H1 (cell line): ENCODE measurements around the gene DHRS7B. TPM values are rescaled to one million over a fixed set of nuclear protein-coding genes. Genes with fewer than 3 reads are reported as not detected.
A peak's percentile ranks its signal among the peaks of the same experiment; 100 is the strongest.

ENCODE experiments used
- CTCF ChIA-PET: fragments of 300-600 bp; sonication (Branson Sonifier 250); formaldehyde crosslinking; loops from one replicate; lab custom pipeline; 2021; ENCODE audit not compliant: partially characterized antibody; lab: Charles Lee
- POLR2A ChIA-PET: fragments of 300-600 bp; sonication (Branson Sonifier 250); formaldehyde crosslinking; loops from one replicate; lab custom pipeline; 2021; ENCODE audit warnings: inconsistent platforms; ENCODE audit not compliant: partially characterized antibody; lab: Charles Lee
- DNase-seq, 2 experiments: peaks; one replicate each; pipeline versions ENCODE4 v3.0.0 to v3.0.0-alpha.2; 2010 to 2022; ENCODE audit warnings: low spot score in 2 of 2, low read depth in 1 of 2, mixed read lengths in 1 of 2
- FAIRE-seq: peaks from 2 replicates; lab custom pipeline; 2011; peaks lifted over from hg19 to GRCh38; lab: Jason Lieb, UNC
- H2AFZ ChIP-seq: 2 replicates; pipeline ENCODE4 v1.8.1; 2012; ENCODE audit warnings: low read length, inconsistent platforms
- H2AK5ac ChIP-seq: 2 replicates; pipeline ENCODE4 v1.6.1; 2013; ENCODE audit warnings: low read depth, low read length
- H2BK120ac ChIP-seq: replicated peaks from 2 replicates; pipeline ENCODE3; 2013; ENCODE audit warnings: low read depth, low read length, inconsistent platforms
- H2BK12ac ChIP-seq: 2 replicates; pipeline ENCODE4 v1.6.1; 2013; ENCODE audit warnings: low read depth, low read length
- H2BK15ac ChIP-seq: 2 replicates; pipeline ENCODE4 v1.6.1; 2013; ENCODE audit warnings: low read length
- H2BK20ac ChIP-seq: 2 replicates; pipeline ENCODE4 v1.6.1; 2013; ENCODE audit warnings: low read length
- H2BK5ac ChIP-seq: 2 replicates; pipeline ENCODE4 v1.6.1; 2013; ENCODE audit warnings: low read depth, low read length
- H3K14ac ChIP-seq: 2 replicates; pipeline ENCODE4 v1.6.1; 2013; ENCODE audit warnings: inconsistent platforms; ENCODE audit not compliant: insufficient read length
- H3K18ac ChIP-seq: 2 replicates; pipeline ENCODE4 v1.6.1; 2013; ENCODE audit warnings: low read length; ENCODE audit errors: extremely low read depth
- H3K23ac ChIP-seq: 2 replicates; pipeline ENCODE4 v1.6.1; 2013; ENCODE audit warnings: inconsistent platforms; ENCODE audit not compliant: insufficient read length
- H3K23me2 ChIP-seq: 2 replicates; pipeline ENCODE4 v1.6.1; 2013; ENCODE audit warnings: low read depth, low read length
- H3K27ac ChIP-seq: 2 replicates; pipeline ENCODE4 v1.6.1; 2011; ENCODE audit warnings: low read depth, low read length, inconsistent platforms
- H3K27me3 ChIP-seq, 4 experiments: replicated peaks in 1 of 4; 1 replicate in 1 of 4; 2 replicates in 3 of 4; pipeline versions ENCODE4 v1.6.1 to v1.8.1; 2011 to 2013; ENCODE audit warnings: low read length in 3 of 4, mild to moderate bottlenecking in 3 of 4, inconsistent platforms in 2 of 4, mixed read lengths in 2 of 4, moderate library complexity in 1 of 4; ENCODE audit not compliant: control insufficient read depth in 3 of 4, insufficient read depth in 3 of 4; ENCODE audit errors: extremely low read depth in 1 of 4
- H3K36me3 ChIP-seq, 4 experiments: 2 replicates each; pipeline versions ENCODE4 v1.6.1 to v1.8.1; 2011 to 2013; ENCODE audit warnings: mild to moderate bottlenecking in 4 of 4, low read length in 3 of 4, moderate library complexity in 2 of 4, control low read depth in 1 of 4, inconsistent platforms in 1 of 4; ENCODE audit not compliant: insufficient read depth in 4 of 4, control insufficient read depth in 2 of 4
- H3K4ac ChIP-seq: replicated peaks from 2 replicates; pipeline ENCODE3; 2013; ENCODE audit warnings: low read length, low read depth, mixed read lengths, inconsistent platforms; ENCODE audit not compliant: insufficient read length
- H3K4me1 ChIP-seq, 4 experiments: replicated peaks in 1 of 4; 1 replicate in 1 of 4; 2 replicates in 3 of 4; pipeline versions ENCODE4 v1.6.1 to v1.8.1; 2011 to 2013; ENCODE audit warnings: low read length in 3 of 4, inconsistent platforms in 2 of 4, mixed read lengths in 1 of 4; ENCODE audit not compliant: insufficient read depth in 4 of 4, control insufficient read depth in 3 of 4
- H3K4me2 ChIP-seq, 2 experiments: 2 replicates each; pipeline versions ENCODE4 v1.6.1 to v1.8.1; 2011 to 2013; ENCODE audit warnings: low read depth in 2 of 2, low read length in 2 of 2, control low read depth in 1 of 2, inconsistent platforms in 1 of 2, mild to moderate bottlenecking in 1 of 2; ENCODE audit not compliant: insufficient read depth in 1 of 2
- H3K4me3 ChIP-seq, 4 experiments: fragments of 200-600, 300-600 bp in 1 of 4; sonication (generic), shearing (Covaris generic), sonication (Bioruptor Twin) in 1 of 4; 2 replicates each; pipeline versions ENCODE4 v1.5.1 to v1.8.1; 2011 to 2016; ENCODE audit warnings: low read length in 4 of 4, low read depth in 3 of 4, control low read depth in 2 of 4, inconsistent platforms in 2 of 4, mild to moderate bottlenecking in 2 of 4, mixed read lengths in 1 of 4, moderate library complexity in 1 of 4; ENCODE audit not compliant: insufficient read depth in 2 of 4; ENCODE audit errors: extremely low read depth in 1 of 4
- H3K56ac ChIP-seq: replicated peaks from 2 replicates; pipeline ENCODE3; 2013; ENCODE audit warnings: low read depth, mild to moderate bottlenecking, mixed read lengths, low read length, inconsistent platforms; ENCODE audit not compliant: insufficient read length
- H3K79me1 ChIP-seq: 2 replicates; pipeline ENCODE4 v1.6.1; 2013; ENCODE audit warnings: low read depth, low read length, control low read depth
- H3K79me2 ChIP-seq, 2 experiments: 2 replicates each; pipeline versions ENCODE4 v1.6.1 to v1.8.1; 2012 to 2013; ENCODE audit warnings: low read length in 2 of 2, mild to moderate bottlenecking in 2 of 2, inconsistent platforms in 1 of 2; ENCODE audit not compliant: insufficient read depth in 2 of 2, control insufficient read depth in 1 of 2
- H3K9ac ChIP-seq, 4 experiments: replicated peaks in 1 of 4; 1 replicate in 1 of 4; 2 replicates in 3 of 4; pipeline versions ENCODE4 v1.6.1 to v1.8.1; 2011 to 2013; ENCODE audit warnings: low read depth in 3 of 4, low read length in 3 of 4, control low read depth in 2 of 4, mild to moderate bottlenecking in 2 of 4, moderate library complexity in 2 of 4, inconsistent platforms in 1 of 4; ENCODE audit errors: extremely low read depth in 1 of 4
- H3K9me3 ChIP-seq, 2 experiments: 2 replicates each; pipeline versions ENCODE4 v1.6.1 to v1.8.1; 2012 to 2013; ENCODE audit warnings: mild to moderate bottlenecking in 2 of 2, moderate library complexity in 2 of 2, control low read depth in 1 of 2, inconsistent platforms in 1 of 2, low read depth in 1 of 2, low read length in 1 of 2, mixed read lengths in 1 of 2; ENCODE audit not compliant: insufficient read depth in 2 of 2
- H4K20me1 ChIP-seq, 2 experiments: replicated peaks in 1 of 2; 2 replicates each; pipeline versions ENCODE3 to v1.8.1; 2011 to 2013; ENCODE audit warnings: inconsistent platforms in 2 of 2, low read length in 2 of 2, mild to moderate bottlenecking in 1 of 2; ENCODE audit not compliant: insufficient read depth in 2 of 2, control insufficient read depth in 1 of 2
- H4K5ac ChIP-seq: 2 replicates; pipeline ENCODE4 v1.6.1; 2013; ENCODE audit warnings: low read length, low read depth, mixed read lengths, inconsistent platforms; ENCODE audit not compliant: insufficient read length
- H4K8ac ChIP-seq: 2 replicates; pipeline ENCODE4 v1.8.0; 2013; ENCODE audit warnings: mild to moderate bottlenecking, moderate library complexity, low read length, inconsistent platforms; ENCODE audit not compliant: insufficient read depth; ENCODE audit errors: extremely low read depth
- H4K91ac ChIP-seq: replicated peaks from 2 replicates; pipeline ENCODE3; 2013; ENCODE audit warnings: low read length, mixed read lengths, inconsistent platforms; ENCODE audit not compliant: insufficient read length
- RFX5 ChIP-seq: IDR thresholded peaks from 2 replicates; pipeline ENCODE4 v1.6.1; 2011; ENCODE audit warnings: low read depth, low read length, improper control_type of control experiment, borderline replicate concordance
- SIN3A ChIP-seq, 2 experiments: IDR thresholded peaks in 1 of 2; conservative IDR thresholded peaks in 1 of 2; 2 replicates each; pipeline ENCODE4 v1.6.1; 2011 to 2012; ENCODE audit warnings: low read length in 2 of 2, improper control_type of control experiment in 1 of 2, low read depth in 1 of 2, mild to moderate bottlenecking in 1 of 2
- WGBS, 2 experiments: shearing (Covaris generic) in 1 of 2; methylation state at CpG; one replicate each; pipeline versions ENCODE4 v1.1.6 to v1.1.7; 2013 to 2015; ENCODE audit warnings: low lambda C conversion rate in 2 of 2, mixed read lengths in 2 of 2, inconsistent platforms in 1 of 2, low coverage in 1 of 2, missing lambda C conversion rate in 1 of 2; ENCODE audit not compliant: insufficient replicate concordance in 2 of 2, insufficient coverage in 1 of 2, insufficient read length in 1 of 2; ENCODE audit errors: extremely low coverage in 1 of 2, missing lambda C conversion rate in 1 of 2; 5-methylcytosine and 5-hydroxymethylcytosine counted together
- polyA plus RNA-seq, 7 experiments: library from polyadenylated mRNA; depleted of rRNA in 3 of 7; stranded (reverse) in 5 of 7; unstranded in 2 of 7; fragments of >200 nt in 5 of 7; fragments of 200-250 nt in 2 of 7; gene quantifications; 1 replicate in 5 of 7; 2 replicates in 1 of 7; 4 replicates in 1 of 7; pipeline versions ENCODE4 v1.2.1 to v1.2.3, GENCODE V29; 2011 to 2013; ENCODE audit warnings: missing spikeins in 2 of 7, mixed read lengths in 2 of 7
- total RNA-seq: library from RNA; stranded (reverse); fragmentation: NEBNext Ultra II Directional; extraction: Animal tissue kit (Norgen Biotek cat#: 25700); gene quantifications from 2 replicates; pipeline ENCODE4 v1.2.1, GENCODE V29; 2021

Gene DHRS7B
- total and polyA plus RNA-seq, 2 of the 8 experiments (the other 6 are each of a cell fraction or from before 2014, with no cell fraction given), result 11.0 to 27.9 TPM

GRCh38 chr17:21214777-21215541 lies 88.2 kb downstream of the DHRS7B start:
- Histone ChIP-seq H4K20me1 (peaks cover 22 to 25% of the 10 kb centered on the region in 2 experiments), H2BK20ac (no peak overlapping the region), H3K9ac (peak overlapping the region in 3 of 4 experiments; percentile 46 to 94 (median 93); a peak in 6 of 7 replicates), H3K23ac (no peak overlapping the region), H3K9me3 (no peaks in the 10 kb centered on the region), H4K8ac (0 out of 2 replicates have a peak overlapping the region, but pooled peaks have one; percentile 99), H2BK12ac (0 out of 2 replicates have a peak overlapping the region, but pooled peaks have one; percentile 6), H4K5ac (peak overlapping the region; percentile 32), H3K18ac (peak overlapping the region; percentile 66), H3K4me1 (peaks cover 0 to 14% (median 5%) of the 10 kb centered on the region in 4 experiments; a peak in 4 of 7 replicates), H3K56ac (peak overlapping the region; percentile 9), H3K4me2 (peak overlapping the region; percentile 89 to 94), H3K27me3 (no peaks in the 10 kb centered on the region), H3K14ac (no peak overlapping the region), H4K91ac (peak overlapping the region; percentile 35), H2AFZ (peak overlapping the region; percentile 1; the same call in 1 of the 2 replicates), H2BK15ac (peak overlapping the region; percentile 76; the same call in 1 of the 2 replicates), H3K36me3 (peaks cover 0 to 14% (median 2%) of the 10 kb centered on the region in 4 experiments; a peak in 3 of 8 replicates), H3K4ac (no peak overlapping the region), H2BK120ac (no peak overlapping the region), H3K27ac (0 out of 2 replicates have a peak overlapping the region, but pooled peaks have one; percentile 97), H3K79me2 (peaks cover 34 to 39% of the 10 kb centered on the region in 2 experiments), H3K79me1 (peaks cover 16% of the 10 kb centered on the region), H2BK5ac (peak overlapping the region; percentile 96), H3K4me3 (peak overlapping the region; percentile 85 to 97 (median 92)), H2AK5ac (no peak overlapping the region), H3K23me2 (peaks cover 8% of the 10 kb centered on the region)
- DNase-seq (peak in 1 of 2 experiments; percentile 63), FAIRE-seq (no peak)
- ChIA-PET POLR2A (interaction anchor here (0.6 to 2.3 kb wide), 17 partner anchors 9 to 264 kb away, joined by 3 to 8 read pairs (median 3); partner anchors contain the start of gene USP22), CTCF (interaction anchor here (0.6 kb wide), 1 partner anchor 183 kb away, joined by 3 read pairs; no protein-coding TSS in a partner anchor)
- peak; percentile 39 to 44; a peak in 1 of 4 replicates for TF ChIP-seq SIN3A (conservative IDR thresholded peaks at IDR 0.05 in 1 of 2, IDR thresholded peaks at IDR 0.05 in 1 of 2; ENCODE audit: low read depth in 1 of 2, low read length in 2 of 2)
- no peak for TF ChIP-seq RFX5
- 7% methylated on average over 23 of the region's 23 CpGs; no CpG with 5 or more reads in 1 of the 2 experiments for WGBS, 2 experiments
